GM10248 (cell line): ENCODE measurements around the gene HOXC4.
"Not testable (repeated sequence)": the region's sequence is repeated elsewhere in the genome, so short reads cannot be mapped to it uniquely, and the experiment has no call there.

Source experiments
- CTCF ChIA-PET: fragments of 300-600 bp; sonication (Branson Sonifier 250); formaldehyde crosslinking; extraction: SDS; loops from one replicate; lab custom pipeline; 2021; ENCODE audit warnings: antibody characterized with exemption; lab: Yijun Ruan, JAX
- POLR2A ChIA-PET: fragments of 350-650 bp; sonication (Branson Sonifier 250); formaldehyde crosslinking; extraction: SDS; loops from one replicate; lab custom pipeline; 2020; ENCODE audit warnings: antibody characterized with exemption; lab: Yijun Ruan, JAX
- DNase-seq: peaks from one replicate; pipeline ENCODE4 v3.0.0; 2012; ENCODE audit errors: extremely low spot score
- CTCF ChIP-seq: IDR thresholded peaks from 2 replicates; pipeline ENCODE4 v1.5.1; 2012; ENCODE audit warnings: mild to moderate bottlenecking, low read depth; ENCODE audit errors: extremely low read depth, missing control alignments, control extremely low read depth

Gene HOXC4

GRCh38 chr12:54074308-54074707, 20.7 kb downstream of the HOXC4 start:
- DNase-seq = no peak
- ChIA-PET POLR2A (no interaction called here), CTCF (no interaction called here)
- no peak for TF ChIP-seq CTCF

- no peak for DNase-seq
- no peak for TF ChIP-seq CTCF
- CTCF ChIA-PET = interaction anchor here (1.0 to 1.7 kb wide), 3 partner anchors 117 to 139 kb away, joined by 3 to 4 read pairs (median 4); no protein-coding TSS in a partner anchor
- POLR2A ChIA-PET = no interaction called here
Measured at GRCh38 chr12:54075409-54075808, 21.8 kb downstream of the HOXC4 start.

GRCh38 chr12:54075974-54076373, 22.3 kb downstream of the HOXC4 start:
- ChIA-PET CTCF (interaction anchor here (1.0 to 1.7 kb wide), 5 partner anchors 11 to 139 kb away, joined by 3 to 4 read pairs (median 3); partner anchors contain the start of gene HOXC5), POLR2A (no interaction called here)
- no peak for DNase-seq
- TF ChIP-seq CTCF = no peak

GRCh38 chr12:54077843-54078242, 24.2 kb downstream of the HOXC4 start:
- POLR2A ChIA-PET, CTCF ChIA-PET, DNase-seq: not testable (repeated sequence)

DNA sequence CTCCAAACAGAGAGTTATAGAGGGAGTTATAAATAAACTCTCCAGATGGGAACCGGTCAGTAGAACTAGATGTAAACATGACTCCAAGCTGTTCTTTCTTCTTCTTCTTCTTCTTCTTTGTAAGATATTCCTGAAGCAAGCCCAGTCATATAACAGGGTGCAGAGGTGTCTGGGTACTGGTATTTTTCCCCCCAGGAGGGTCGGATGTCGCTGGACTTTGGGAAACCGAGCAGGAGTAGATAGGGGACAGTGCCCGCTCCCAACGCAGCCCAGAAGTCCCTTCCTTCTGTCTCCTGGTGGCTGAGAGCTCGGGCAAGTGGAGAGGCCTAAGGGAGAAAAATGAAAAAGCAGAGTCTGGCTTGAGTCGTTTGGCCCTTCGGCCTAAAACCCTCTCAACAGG, 25.5 kb downstream of the HOXC4 start:
- POLR2A ChIA-PET, CTCF ChIA-PET, DNase-seq: not testable (repeated sequence)

DNA sequence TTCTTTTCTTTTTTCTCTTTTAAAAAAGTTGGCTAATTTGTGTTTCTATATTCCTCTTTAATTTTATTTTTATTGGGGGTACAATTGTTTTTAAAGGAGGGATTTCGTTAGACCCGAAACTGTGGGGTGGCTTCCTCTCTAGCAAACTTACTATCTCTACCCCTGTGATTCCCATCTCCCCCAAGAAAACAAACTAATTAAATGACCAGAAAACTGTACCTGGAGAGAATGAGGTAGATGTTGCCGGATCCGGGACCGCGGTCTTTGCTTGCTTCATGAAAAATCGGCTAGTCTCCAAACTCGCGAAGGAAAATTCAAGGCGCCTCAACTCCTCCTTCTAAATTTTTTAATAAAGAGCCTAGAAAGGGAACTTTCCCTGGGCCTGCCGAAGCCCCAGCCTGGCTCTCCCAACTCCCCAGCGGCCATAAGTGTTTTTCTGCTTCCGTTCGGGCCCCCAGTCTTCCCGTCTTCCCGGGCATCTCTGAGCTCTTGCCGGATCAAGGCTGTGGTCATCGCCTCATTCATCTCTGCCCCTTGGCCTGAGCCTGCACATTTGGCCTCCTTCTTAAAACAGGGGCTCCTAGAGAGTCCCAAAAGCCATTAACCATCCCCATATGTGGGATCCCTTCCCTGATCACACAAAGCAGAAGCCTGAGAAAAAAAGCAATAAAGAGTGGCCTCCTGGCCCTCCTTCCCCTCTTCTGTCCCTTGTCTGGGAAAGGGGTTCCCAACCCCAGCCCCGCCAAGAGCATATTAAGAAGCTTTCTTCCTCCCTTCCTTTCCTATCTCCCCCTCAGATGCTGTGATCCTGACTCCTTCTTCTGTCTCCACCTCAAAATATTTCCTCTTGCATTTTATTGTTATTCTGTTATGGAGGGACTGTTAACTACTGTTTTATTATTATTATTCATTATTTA, 26.6 kb downstream of the HOXC4 start:
- CTCF ChIA-PET, DNase-seq, POLR2A ChIA-PET: not testable (repeated sequence)

DNA sequence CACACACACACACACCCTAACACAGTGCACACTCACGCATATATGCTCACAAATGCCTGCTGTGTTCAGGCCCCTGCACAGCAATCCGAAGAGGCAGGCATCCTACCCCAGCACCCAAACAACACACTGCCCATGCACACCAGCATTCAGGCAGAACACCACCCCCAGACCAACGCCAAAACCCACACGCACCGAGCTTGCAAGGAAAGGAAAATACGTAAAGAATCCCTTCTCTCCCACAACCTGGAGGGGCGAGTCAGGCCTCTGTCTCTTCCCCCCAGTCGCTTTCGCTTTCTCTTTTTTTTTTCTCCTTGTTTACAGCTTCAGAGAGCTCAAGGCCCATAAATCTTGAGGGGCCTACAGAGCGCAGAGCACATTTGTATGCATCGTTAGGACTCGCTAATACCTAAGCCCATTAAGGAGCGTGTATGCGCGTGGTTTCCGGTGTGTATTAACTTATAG, 27.4 kb downstream of the HOXC4 start:
- POLR2A ChIA-PET, CTCF ChIA-PET, DNase-seq: not testable (repeated sequence)

- CTCF ChIA-PET = not testable (repeated sequence)
Measured at GRCh38 chr12:54081581-54082396, 28.2 kb downstream of the HOXC4 start.

DNA sequence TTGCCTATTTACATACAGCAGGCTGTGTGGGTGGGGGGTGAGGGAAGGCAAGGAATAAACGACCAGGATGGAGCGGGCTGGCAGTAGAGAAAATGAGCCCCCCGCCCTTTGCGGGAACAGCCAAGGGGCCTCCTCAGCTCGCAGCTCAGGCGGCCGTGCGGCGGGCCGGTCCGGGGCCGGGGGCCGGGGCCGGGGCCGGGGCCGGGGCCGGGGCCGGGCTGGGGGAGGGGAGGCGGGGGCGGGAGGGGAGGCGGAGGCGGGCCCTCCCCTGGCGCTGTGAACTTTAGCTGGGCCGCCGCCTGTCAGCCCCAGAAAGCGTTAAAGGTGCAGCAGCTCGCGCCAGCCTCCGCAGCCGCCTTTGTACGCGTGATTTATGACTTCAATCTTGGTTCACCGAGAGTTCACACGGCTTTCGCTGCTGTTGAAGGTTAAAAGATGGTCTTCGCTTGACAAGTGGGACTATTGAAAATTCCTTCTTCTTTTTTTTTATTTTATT, 28.8 kb downstream of the HOXC4 start:
- CTCF ChIA-PET = no interaction called here
- TF ChIP-seq CTCF = no peak
- POLR2A ChIA-PET = no interaction called here
- no peak for DNase-seq

More at GRCh38 chr12:54081581-54082396, 28.2 kb downstream of the HOXC4 start:
- POLR2A ChIA-PET, DNase-seq: not testable (repeated sequence)

DNA sequence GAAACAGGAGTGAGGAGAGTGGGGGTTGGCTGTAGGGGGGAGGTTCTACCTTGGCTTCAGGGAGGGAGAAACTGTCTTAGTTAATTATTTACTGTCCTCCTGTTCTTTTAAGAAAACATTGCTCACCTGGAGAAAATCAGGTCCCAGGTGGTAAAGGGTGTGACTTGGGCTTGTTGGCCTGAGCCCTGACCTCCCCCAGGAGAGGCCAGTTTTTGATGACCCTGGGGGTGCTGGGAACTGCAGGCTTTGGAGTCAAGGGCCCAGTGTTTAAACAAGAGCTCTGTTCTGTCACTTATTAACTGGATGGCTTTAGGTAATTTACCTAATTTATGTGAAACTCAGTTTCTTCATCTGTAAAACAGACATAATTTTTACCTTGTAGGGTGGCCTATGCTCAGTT, 34.4 kb downstream of the HOXC4 start:
- DNase-seq, POLR2A ChIA-PET, CTCF ChIA-PET: not testable (repeated sequence)

GRCh38 chr12:54089465-54089864, 35.8 kb downstream of the HOXC4 start:
- DNase-seq, POLR2A ChIA-PET, CTCF ChIA-PET: not testable (repeated sequence)

GRCh38 chr12:54090312-54090711, 36.7 kb downstream of the HOXC4 start:
- CTCF ChIA-PET, POLR2A ChIA-PET, DNase-seq: not testable (repeated sequence)
